DMS79 treated with DMSO at 0.1 percent for 48 hours (cell line): ENCODE results near the gene PRKAG1.

Experiments used
- DNase-seq: peaks from one replicate; lab custom pipeline; 2025; lab: John Stamatoyannopoulos, UW

The PRKAG1 gene

DNA sequence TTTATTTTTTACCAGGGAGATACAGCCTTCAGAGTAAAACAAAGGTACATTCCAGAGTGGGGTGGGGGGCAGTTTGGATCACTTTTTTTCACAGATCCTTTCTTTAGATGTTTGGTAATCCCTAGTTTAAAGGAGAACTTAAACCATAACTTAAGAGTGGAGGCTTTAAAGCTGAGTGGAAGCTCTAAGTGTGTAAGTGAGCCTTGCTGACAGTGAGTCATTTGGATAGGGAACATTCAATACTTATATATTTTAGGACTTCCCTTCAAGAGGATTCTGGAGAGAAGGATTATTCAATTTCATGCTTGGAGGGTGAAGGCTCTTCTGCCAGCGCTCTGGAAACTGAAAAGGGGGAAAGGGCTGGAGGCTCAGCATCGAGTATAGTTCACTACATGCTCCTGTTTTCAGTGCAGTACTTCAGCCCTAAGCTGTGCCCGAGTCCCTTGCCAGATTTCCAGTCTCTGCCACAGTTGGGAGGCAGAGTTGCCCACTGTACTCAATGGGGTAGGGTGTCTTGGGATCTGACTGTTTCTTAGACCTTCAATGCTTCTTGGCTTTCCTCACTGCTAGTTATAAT is 8.4 kb downstream of the PRKAG1 start:
- no peak for DNase-seq

DNA sequence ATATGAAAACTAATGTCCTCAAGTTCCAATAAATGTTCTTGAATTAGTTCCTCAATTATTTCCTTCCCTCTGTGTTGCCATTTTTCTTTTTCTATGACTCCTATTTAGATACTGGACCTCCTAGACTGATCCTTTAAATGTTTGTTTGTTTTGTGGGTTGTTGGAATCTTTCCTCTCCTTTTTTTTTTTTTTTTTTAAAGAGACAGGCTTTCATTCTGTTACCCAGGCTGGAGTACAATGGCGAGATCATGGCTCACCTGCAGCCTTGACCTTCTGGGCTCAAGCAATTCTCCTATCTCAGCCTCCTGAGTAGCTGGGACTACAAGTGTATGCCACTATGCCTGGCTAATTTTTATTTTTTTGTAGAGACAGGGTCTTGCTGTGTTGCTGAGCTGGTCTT is 9.6 kb downstream of the PRKAG1 start:
- no peak for DNase-seq

DNA sequence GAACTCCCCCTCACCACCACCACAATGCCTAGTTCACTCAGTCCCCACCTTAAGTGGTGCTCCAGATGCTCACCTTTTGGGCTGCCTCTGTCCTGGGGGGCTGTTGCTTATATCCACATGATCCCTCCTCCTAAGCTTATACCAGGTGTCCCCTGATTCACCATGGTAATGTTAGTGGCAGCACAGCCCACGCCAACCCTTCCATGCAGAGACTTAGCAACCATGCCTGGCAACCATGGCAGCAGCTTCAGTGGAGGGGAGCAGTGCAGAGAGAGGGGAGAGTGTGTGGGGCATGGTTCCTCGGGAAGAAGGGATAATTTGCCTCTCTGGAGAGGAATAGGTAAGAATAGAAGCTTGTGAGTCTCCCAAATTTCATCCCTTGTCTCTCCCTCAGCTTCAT is 18.2 kb downstream of the PRKAG1 start:
- DNase-seq, result no peak

DNA sequence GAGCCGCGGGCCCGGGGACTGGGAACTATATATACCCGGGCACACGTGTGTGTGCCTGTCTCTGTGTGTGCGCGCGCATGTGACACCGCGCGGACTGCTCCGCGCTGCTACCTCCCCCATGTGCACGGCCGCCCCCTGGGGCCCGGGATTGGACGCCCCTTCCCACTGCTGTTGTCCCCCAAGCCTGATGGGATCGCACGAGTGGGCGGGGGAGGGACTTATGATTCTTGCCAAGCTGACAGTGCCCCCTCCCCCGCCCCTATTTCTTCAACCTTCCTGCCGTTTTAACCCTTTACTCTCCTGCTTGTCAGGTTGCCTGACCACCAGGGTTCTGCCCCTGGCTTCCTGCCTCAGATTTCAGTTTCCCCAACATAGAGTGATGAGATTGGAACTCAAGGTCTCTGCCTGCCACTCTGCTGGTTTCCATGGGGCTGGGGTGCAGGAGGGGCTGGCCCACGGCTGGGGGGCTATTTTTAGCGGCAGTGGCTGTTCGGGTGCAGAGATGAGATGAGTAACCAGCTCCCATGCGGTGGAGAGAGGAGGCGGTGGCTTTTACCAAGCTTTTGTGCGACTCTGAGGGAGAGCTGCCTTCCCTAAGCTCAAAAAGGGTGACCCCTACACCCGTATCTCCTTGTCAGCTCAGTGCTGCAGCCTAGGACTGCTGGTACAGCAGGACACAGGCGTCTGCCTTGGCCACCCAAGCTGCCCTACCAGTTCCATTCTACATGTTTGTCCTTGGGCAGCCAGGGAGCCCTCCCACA is 19.0 kb downstream of the PRKAG1 start, which contains the start of gene DDN:
DDN (minus strand) TSS at position 5 of the 761 bp plus-strand sequence. CDS start 88 bp downstream, outside the sequence.
- DNase-seq, result peak; percentile 45

DNA sequence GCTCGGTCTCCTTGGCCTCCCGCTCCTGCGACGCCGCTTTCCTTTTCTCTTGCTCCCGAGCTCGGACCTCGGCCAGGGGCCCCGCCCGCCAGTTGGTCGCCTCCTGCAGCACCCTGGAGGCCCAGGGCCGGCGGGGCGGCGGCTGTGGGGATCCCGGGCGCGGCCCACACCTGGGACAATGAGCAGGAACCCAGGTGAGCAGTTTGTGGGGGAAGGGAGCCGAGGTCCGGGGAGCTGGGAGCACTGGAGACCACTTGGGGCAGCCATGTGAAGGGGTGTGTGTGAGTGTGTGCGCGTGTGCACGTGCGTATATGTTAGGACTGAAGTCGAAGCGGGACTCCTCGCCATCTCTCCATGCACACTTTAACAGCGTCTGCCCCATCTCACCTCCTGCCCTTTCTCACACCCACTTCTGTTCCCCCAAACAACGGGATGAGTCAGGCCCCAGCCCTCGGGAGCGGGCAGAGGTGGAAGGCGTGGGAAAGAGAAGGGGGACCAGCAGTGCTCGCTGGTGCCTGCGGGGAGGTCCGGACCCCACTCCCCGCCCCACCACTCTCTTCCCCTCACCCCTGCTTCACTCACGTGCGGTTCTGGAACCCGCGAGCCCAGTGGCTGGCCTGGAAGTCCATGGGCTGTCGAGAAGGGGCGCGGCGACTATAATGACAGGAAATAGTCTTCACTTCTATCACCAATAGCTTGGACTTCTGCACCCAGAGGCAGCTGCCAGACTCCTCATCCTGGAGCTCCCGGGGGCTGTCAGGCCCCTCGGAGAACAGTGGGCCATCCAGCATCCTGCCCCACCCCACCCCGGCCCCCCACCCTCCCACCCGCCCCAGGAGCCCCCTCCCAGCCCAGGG is 19.9 kb downstream of the PRKAG1 start:
- DNase-seq, result no peak

- peak; percentile 43 for DNase-seq
These were observed 20.7 kb downstream of the PRKAG1 start for GRCh38 chr12:48997719-48998496.

GRCh38 chr12:48996794-48997718 is 21.5 kb downstream of the PRKAG1 start:
- DNase-seq, result peak; percentile 18

GRCh38 chr12:48995086-48995879 is 23.3 kb downstream of the PRKAG1 start:
- peak; percentile 80 for DNase-seq

DNA sequence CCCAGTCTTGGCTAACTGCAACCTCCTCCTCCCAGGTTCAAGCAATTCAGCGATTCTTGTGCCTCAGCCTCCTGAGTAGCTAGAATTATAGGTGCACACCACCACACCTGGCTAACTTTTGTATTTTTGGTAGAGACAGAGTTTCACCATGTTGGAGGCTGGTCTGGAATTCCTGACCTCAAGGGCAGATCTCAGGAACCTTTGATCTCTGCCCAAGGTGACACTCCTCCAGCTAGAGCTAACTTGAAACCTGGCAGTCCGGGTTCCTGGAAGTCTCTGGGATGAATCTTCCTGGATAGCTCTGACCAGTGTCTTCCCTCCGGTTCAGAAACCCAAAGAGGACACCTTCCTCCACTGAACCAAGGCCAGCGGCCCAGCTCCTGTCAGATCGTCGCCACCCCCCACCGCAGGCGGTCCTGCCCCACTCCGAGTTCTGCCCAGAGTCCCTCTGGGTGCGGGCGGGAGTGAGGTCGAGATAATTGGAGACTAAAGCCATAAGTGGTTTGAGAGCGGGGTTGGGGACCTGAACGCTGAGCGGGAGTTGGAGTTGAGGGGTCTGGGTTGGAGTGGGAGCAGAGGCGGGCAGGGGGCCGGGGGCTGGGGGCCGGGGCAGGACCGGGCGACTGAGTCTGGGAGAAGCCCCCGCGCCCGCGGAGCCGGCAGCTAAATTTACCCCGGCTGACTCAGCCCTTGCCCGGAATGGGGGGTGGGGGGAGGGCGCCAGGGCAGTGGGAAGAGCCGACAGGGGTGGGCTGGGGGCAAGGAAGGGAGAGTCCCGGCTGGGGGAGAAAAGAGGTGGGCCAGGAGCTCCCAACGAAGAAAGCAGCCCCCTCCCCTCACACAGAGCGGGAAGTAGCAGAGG is 24.1 kb downstream of the PRKAG1 start:
- no peak for DNase-seq

- DNase-seq, result no peak
These were observed 24.8 kb downstream of the PRKAG1 start for GRCh38 chr12:48993787-48994186.

GRCh38 chr12:48991247-48992050 is 27.1 kb downstream of the PRKAG1 start:
- no peak for DNase-seq

- no peak for DNase-seq
These were observed 28.0 kb downstream of the PRKAG1 start for GRCh38 chr12:48990552-48990951.

GRCh38 chr12:48988030-48988649 is 30.4 kb downstream of the PRKAG1 start:
- no peak for DNase-seq

DNA sequence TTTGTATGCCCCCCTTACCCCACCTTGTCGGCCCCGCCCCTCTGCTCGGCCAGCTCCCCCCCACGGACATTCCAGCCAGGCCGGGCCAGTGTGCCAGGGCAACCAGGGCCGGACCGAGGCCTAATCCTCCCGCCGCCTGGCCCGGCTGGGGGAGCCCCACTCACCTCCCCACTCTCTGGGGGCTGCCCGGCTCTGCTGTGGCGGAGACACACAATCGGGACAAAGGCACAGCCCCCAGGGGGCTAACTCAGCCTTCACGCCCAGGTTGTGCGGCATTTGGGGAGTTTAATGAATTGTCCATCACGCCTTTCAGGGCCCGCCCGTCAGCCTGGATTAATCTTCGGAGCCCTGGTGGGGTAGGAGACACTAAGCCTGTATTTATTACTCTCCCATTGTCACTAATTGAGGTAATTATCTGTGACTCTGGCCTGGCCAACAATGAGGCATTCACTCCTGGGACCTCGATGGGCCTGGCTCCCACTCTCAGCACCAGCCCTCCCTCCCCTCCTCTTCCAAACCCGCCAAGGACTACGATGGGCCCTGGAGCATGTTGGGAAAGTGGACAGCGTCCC is 31.8 kb downstream of the PRKAG1 start:
- DNase-seq, result no peak

DNA sequence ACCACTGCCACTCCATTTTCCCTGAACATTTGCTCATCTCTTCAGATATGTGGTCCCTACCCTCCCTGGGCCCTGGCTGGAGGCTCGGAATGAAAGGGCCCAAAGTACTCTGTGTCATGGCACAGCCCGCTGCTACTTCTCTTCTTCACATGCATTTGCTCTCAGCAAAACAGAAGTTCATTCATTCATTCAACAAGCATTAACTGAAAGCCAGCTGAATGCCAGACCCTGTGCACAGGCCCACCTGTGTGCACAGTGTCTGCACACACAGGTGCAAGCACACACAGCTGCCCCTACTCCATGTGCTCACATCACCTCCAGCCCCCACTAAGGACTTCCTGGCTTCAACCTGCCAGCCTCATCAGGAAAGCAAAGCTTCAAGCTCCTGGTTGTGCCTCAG is 32.7 kb downstream of the PRKAG1 start:
- no peak for DNase-seq

GRCh38 chr12:48985475-48985897 is 33.1 kb downstream of the PRKAG1 start:
- DNase-seq, result no peak

DNA sequence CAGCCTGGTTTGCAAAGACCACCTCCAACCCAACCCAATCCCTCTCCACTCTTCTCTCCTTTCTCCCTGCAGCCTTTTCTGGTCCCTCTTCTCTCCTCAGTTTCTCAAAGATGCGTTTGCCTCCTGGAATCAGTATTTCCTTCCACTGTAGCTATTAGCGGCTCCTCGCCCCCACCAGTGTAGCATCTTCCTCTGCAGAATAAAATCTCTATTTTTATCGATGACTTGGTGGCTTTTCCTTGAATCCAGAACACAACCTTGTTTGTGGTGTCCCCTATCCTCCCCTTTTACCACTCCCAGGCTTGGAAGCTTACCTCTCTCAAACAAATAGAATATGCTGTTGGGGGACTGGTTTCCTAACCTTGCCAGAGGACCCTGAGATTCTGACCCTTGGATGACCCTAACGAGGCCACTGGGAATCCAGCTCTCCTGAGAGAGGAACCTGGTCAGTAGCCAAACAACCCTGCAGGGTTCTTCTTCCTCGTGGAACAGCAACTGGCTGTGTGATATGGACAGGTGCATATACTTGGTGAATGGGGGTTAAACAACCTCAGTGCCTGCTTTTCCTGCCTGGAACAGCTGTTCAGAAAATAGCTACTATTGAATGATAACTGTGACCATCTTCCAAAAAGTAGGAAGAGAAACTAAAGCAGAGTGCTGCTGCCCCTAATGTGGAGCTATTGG is 36.0 kb downstream of the PRKAG1 start:
- no peak for DNase-seq
